Suprapubic skin (tissue), 4 donors: ENCODE data around the gene CDC42BPG. TPM values are rescaled to one million over a fixed set of nuclear protein-coding genes. Genes with fewer than 3 reads are reported as not detected.
A peak's percentile ranks its signal among the peaks of the same experiment; 100 is the strongest.
"Not testable (repeated sequence)": the region's sequence is repeated elsewhere in the genome, so short reads cannot be mapped to it uniquely, and the experiment has no call there.

Source experiments
- DNase-seq, 2 donors: peaks; one replicate each; pipeline ENCODE4 v3.0.0-alpha.2; 2019; ENCODE audit warnings: low spot score in 2 of 2
- H3K27ac ChIP-seq: fragments of 200-600 bp; sonication (generic); one replicate; pipeline ENCODE4 v1.5.1; 2019
- H3K27me3 ChIP-seq: fragments of 200-600 bp; sonication (generic); one replicate; pipeline ENCODE4 v1.5.1; 2019
- H3K36me3 ChIP-seq: fragments of 200-600 bp; sonication (generic); one replicate; pipeline ENCODE4 v1.5.1; 2019
- H3K4me1 ChIP-seq: fragments of 200-600 bp; sonication (generic); one replicate; pipeline ENCODE4 v1.5.1; 2019
- H3K4me3 ChIP-seq: fragments of 200-600 bp; sonication (generic); one replicate; pipeline ENCODE4 v1.5.1; 2019; ENCODE audit warnings: mild to moderate bottlenecking
- H3K9me3 ChIP-seq: fragments of 200-600 bp; sonication (generic); one replicate; pipeline ENCODE4 v1.5.1; 2019
- CTCF ChIP-seq, 2 donors: fragments of 200-600 bp in 1 of 2; fragments of 450-650 bp in 1 of 2; sonication (generic) in 1 of 2; IDR thresholded peaks; one replicate each; pipeline ENCODE4 v1.5.1; 2016 to 2019; ENCODE audit warnings: antibody characterized with exemption in 2 of 2, mild to moderate bottlenecking in 1 of 2, moderate library complexity in 1 of 2
- EP300 ChIP-seq: sonication (generic); formaldehyde crosslinking; IDR thresholded peaks from one replicate; pipeline ENCODE4 v1.6.1; 2017; ENCODE audit warnings: antibody characterized with exemption
- POLR2A ChIP-seq, 2 donors: fragments of 450-650 bp; IDR thresholded peaks; one replicate each; pipeline ENCODE4 v1.6.1; 2017; ENCODE audit warnings: antibody characterized with exemption in 2 of 2, mild to moderate bottlenecking in 2 of 2, moderate library complexity in 2 of 2
- POLR2AphosphoS5 ChIP-seq, 3 donors: sonication (generic); formaldehyde crosslinking; IDR thresholded peaks; one replicate each; pipeline ENCODE4 v1.6.1; 2017; ENCODE audit warnings: antibody characterized with exemption in 3 of 3
- WGBS: methylation state at CpG from one replicate; pipeline ENCODE4 v1.1.5; 2018; 5-methylcytosine and 5-hydroxymethylcytosine counted together
- total RNA-seq, 4 donors: library from RNA; depleted of rRNA; stranded (reverse); fragments of >200 nt; gene quantifications; one replicate each; pipeline ENCODE4 v1.1.0, GENCODE V29; 2016

CDC42BPG gene
- total RNA-seq, 4 donors from 2014 or later, result 42.2 to 64.9 (median 61.1) TPM

- no peak overlapping the region for H3K27ac ChIP-seq
- no peaks in the 10 kb centered on the region for H3K9me3 ChIP-seq
- no peak overlapping the region for H3K4me3 ChIP-seq
- peaks cover 2% of the 10 kb centered on the region for H3K36me3 ChIP-seq
- WGBS, result 67% methylated on average over 4 of the region's 6 CpGs
- TF ChIP-seq EP300, result no peak
- no peak for TF ChIP-seq POLR2AphosphoS5 (IDR thresholded peaks at IDR 0.05)
- TF ChIP-seq POLR2A (IDR thresholded peaks at IDR 0.05), result no peak
- no peak for TF ChIP-seq CTCF (IDR thresholded peaks at IDR 0.05)
- no peaks in the 10 kb centered on the region for H3K27me3 ChIP-seq
- no peak for DNase-seq
- H3K4me1 ChIP-seq, result peaks cover 65% of the 10 kb centered on the region
Observed at GRCh38 chr11:64848214-64848825, 3.9 kb upstream of the CDC42BPG start.

GRCh38 chr11:64846998-64847666 is 2.7 kb upstream of the CDC42BPG start:
- Histone ChIP-seq H3K27ac (no peak overlapping the region), H3K36me3 (no peaks in the 10 kb centered on the region)

GRCh38 chr11:64845776-64846129 is 1.3 kb upstream of the CDC42BPG start:
- not testable (repeated sequence) for H3K9me3 ChIP-seq, H3K36me3 ChIP-seq, DNase-seq, H3K27ac ChIP-seq, H3K27me3 ChIP-seq, H3K4me3 ChIP-seq
- H3K4me1 ChIP-seq, result peaks cover 58% of the 10 kb centered on the region
- WGBS, result 91% methylated on average over 8 of the region's 8 CpGs

More at GRCh38 chr11:64846998-64847666, 2.7 kb upstream of the CDC42BPG start:
- Histone ChIP-seq H3K4me3 (no peak overlapping the region), H3K27me3 (no peaks in the 10 kb centered on the region), H3K9me3 (no peaks in the 10 kb centered on the region), H3K4me1 (peaks cover 61% of the 10 kb centered on the region)
- WGBS, result 29% methylated on average over 9 of the region's 13 CpGs
- DNase-seq, result peak; percentile 96 to 97
- TF ChIP-seq CTCF (IDR thresholded peaks at IDR 0.05) (peak; percentile 97), EP300 (no peak), POLR2AphosphoS5 (IDR thresholded peaks at IDR 0.05) (no peak), POLR2A (IDR thresholded peaks at IDR 0.05) (no peak)

- peak overlapping the region; percentile 62 for H3K4me3 ChIP-seq
- peaks cover 53% of the 10 kb centered on the region for H3K4me1 ChIP-seq
- WGBS, result 11% methylated on average over 9 of the region's 9 CpGs
Observed at GRCh38 chr11:64845129-64845775, 799 bp upstream of the CDC42BPG start.

GRCh38 chr11:64843686-64844329 is 645 bp downstream of the CDC42BPG start:
- Histone ChIP-seq H3K4me1 (peaks cover 38% of the 10 kb centered on the region), H3K36me3 (peaks cover 16% of the 10 kb centered on the region), H3K27ac (peak overlapping the region; percentile 93), H3K9me3 (no peaks in the 10 kb centered on the region), H3K27me3 (no peaks in the 10 kb centered on the region), H3K4me3 (peak overlapping the region; percentile 62)
- WGBS, result 40% methylated on average over 24 of the region's 27 CpGs
- DNase-seq, result peak; percentile 80 to 84
- no peak for TF ChIP-seq POLR2A (IDR thresholded peaks at IDR 0.05)
- TF ChIP-seq POLR2AphosphoS5 (IDR thresholded peaks at IDR 0.05), result no peak
- TF ChIP-seq CTCF (IDR thresholded peaks at IDR 0.05), result no peak
- no peak for TF ChIP-seq EP300

More at GRCh38 chr11:64845129-64845775, 799 bp upstream of the CDC42BPG start:
- no peaks in the 10 kb centered on the region for H3K27me3 ChIP-seq
- H3K27ac ChIP-seq, result peak overlapping the region; percentile 93
- H3K9me3 ChIP-seq, result no peaks in the 10 kb centered on the region
- no peak for TF ChIP-seq EP300
- peaks cover 2% of the 10 kb centered on the region for H3K36me3 ChIP-seq
- DNase-seq, result peak in 1 of 2 donors; percentile 68
